Astrocyte (in vitro differentiated cells and primary cell): Measurements from ENCODE around the gene CGN. TPM values are rescaled to one million over a fixed set of nuclear protein-coding genes. Genes with fewer than 3 reads are reported as not detected.

Experiments used
- DNase-seq: peaks from one replicate; pipeline ENCODE4 v3.0.0-alpha.2; 2010; ENCODE audit warnings: low read depth
- FAIRE-seq: peaks from 2 replicates; lab custom pipeline; 2011; peaks lifted over from hg19 to GRCh38; lab: Jason Lieb, UNC
- H2AFZ ChIP-seq: 2 replicates; pipeline ENCODE4 v1.6.0; 2012; ENCODE audit warnings: low read depth, low read length, inconsistent platforms
- H3K27ac ChIP-seq: 2 replicates; pipeline ENCODE4 v1.5.1; 2011; ENCODE audit warnings: low read depth, low read length, inconsistent platforms
- H3K27me3 ChIP-seq: 2 replicates; pipeline ENCODE4 v1.6.0; 2011; ENCODE audit warnings: low read length, inconsistent platforms; ENCODE audit not compliant: insufficient read depth
- H3K36me3 ChIP-seq: 2 replicates; pipeline ENCODE4 v1.5.1; 2011; ENCODE audit warnings: low read length, inconsistent platforms; ENCODE audit not compliant: insufficient read depth
- H3K4me1 ChIP-seq: 2 replicates; pipeline ENCODE4 v1.5.1; 2011; ENCODE audit warnings: low read length, inconsistent platforms; ENCODE audit not compliant: insufficient read depth
- H3K4me2 ChIP-seq: 2 replicates; pipeline ENCODE4 v1.6.0; 2012; ENCODE audit warnings: low read length, inconsistent platforms
- H3K4me3 ChIP-seq: 2 replicates; pipeline ENCODE4 v1.5.1; 2011; ENCODE audit warnings: low read depth, mild to moderate bottlenecking, low read length, inconsistent platforms; ENCODE audit not compliant: insufficient read depth
- H3K79me2 ChIP-seq: 2 replicates; pipeline ENCODE4 v1.6.0; 2012; ENCODE audit warnings: mild to moderate bottlenecking, low read length, inconsistent platforms; ENCODE audit not compliant: insufficient read depth
- H3K9ac ChIP-seq: 2 replicates; pipeline ENCODE4 v1.6.0; 2012; ENCODE audit warnings: mild to moderate bottlenecking, low read length, inconsistent platforms
- H3K9me3 ChIP-seq: 2 replicates; pipeline ENCODE4 v1.5.1; 2012; ENCODE audit warnings: low read depth, mild to moderate bottlenecking, low read length, inconsistent platforms; ENCODE audit not compliant: insufficient read depth
- H4K20me1 ChIP-seq: 2 replicates; pipeline ENCODE4 v1.6.0; 2012; ENCODE audit warnings: low read length, inconsistent platforms; ENCODE audit not compliant: insufficient read depth
- H3K27ac Mint-ChIP-seq: one replicate; pipeline ENCODE4 v1.8.0; 2021; ENCODE audit warnings: mild to moderate bottlenecking, mixed read lengths; ENCODE audit not compliant: unreplicated experiment
- H3K27me3 Mint-ChIP-seq: one replicate; pipeline ENCODE4 v1.8.0; 2021; ENCODE audit warnings: low read depth, mixed read lengths; ENCODE audit not compliant: unreplicated experiment
- H3K36me3 Mint-ChIP-seq: one replicate; pipeline ENCODE4 v1.8.0; 2021; ENCODE audit warnings: low read depth, mixed read lengths; ENCODE audit not compliant: unreplicated experiment
- H3K4me1 Mint-ChIP-seq: one replicate; pipeline ENCODE4 v1.8.0; 2021; ENCODE audit warnings: low read depth, mixed read lengths; ENCODE audit not compliant: unreplicated experiment
- H3K4me3 Mint-ChIP-seq: one replicate; pipeline ENCODE4 v1.8.0; 2021; ENCODE audit warnings: mild to moderate bottlenecking, moderate library complexity, mixed read lengths; ENCODE audit not compliant: unreplicated experiment
- H3K9me3 Mint-ChIP-seq: one replicate; pipeline ENCODE4 v1.8.0; 2021; ENCODE audit warnings: mild to moderate bottlenecking, mixed read lengths; ENCODE audit not compliant: unreplicated experiment
- EZH2 ChIP-seq: IDR thresholded peaks from 2 replicates; pipeline ENCODE4 v1.6.1; 2012; ENCODE audit warnings: mild to moderate bottlenecking, low read length, inconsistent platforms; ENCODE audit not compliant: insufficient read depth
- total RNA-seq: library from RNA; stranded (reverse); gene quantifications from 2 replicates; pipeline ENCODE4 v1.2.1, GENCODE V29; 2021
- TF ChIP-seq, protein P1 (sequence below): IDR thresholded peaks from 2 replicates; pipeline ENCODE4 v1.5.1; 2011; ENCODE audit warnings: low read depth, mild to moderate bottlenecking, inconsistent platforms, low read length, moderate library complexity; ENCODE audit not compliant: insufficient read depth

Gene CGN
- total RNA-seq, 1 donor from 2014 or later = 8.9 TPM

- no peak overlapping the region for H3K4me3 Mint-ChIP-seq
- DNase-seq (no peak), FAIRE-seq (no peak)
- no peaks in the 10 kb centered on the region for H3K36me3 Mint-ChIP-seq
- Histone ChIP-seq H3K27ac (no peak overlapping the region), H3K4me3 (no peak overlapping the region), H3K4me2 (no peak overlapping the region), H3K79me2 (no peaks in the 10 kb centered on the region), H3K9ac (no peak overlapping the region), H3K9me3 (no peaks in the 10 kb centered on the region), H4K20me1 (no peaks in the 10 kb centered on the region), H2AFZ (no peak overlapping the region), H3K4me1 (peaks cover 19% of the 10 kb centered on the region), H3K27me3 (peaks cover 9% of the 10 kb centered on the region), H3K36me3 (no peaks in the 10 kb centered on the region)
- TF ChIP-seq, protein P1, sequence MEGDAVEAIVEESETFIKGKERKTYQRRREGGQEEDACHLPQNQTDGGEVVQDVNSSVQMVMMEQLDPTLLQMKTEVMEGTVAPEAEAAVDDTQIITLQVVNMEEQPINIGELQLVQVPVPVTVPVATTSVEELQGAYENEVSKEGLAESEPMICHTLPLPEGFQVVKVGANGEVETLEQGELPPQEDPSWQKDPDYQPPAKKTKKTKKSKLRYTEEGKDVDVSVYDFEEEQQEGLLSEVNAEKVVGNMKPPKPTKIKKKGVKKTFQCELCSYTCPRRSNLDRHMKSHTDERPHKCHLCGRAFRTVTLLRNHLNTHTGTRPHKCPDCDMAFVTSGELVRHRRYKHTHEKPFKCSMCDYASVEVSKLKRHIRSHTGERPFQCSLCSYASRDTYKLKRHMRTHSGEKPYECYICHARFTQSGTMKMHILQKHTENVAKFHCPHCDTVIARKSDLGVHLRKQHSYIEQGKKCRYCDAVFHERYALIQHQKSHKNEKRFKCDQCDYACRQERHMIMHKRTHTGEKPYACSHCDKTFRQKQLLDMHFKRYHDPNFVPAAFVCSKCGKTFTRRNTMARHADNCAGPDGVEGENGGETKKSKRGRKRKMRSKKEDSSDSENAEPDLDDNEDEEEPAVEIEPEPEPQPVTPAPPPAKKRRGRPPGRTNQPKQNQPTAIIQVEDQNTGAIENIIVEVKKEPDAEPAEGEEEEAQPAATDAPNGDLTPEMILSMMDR = no peak
- no peak for TF ChIP-seq EZH2
- H3K9me3 Mint-ChIP-seq = peaks cover 2% of the 10 kb centered on the region
- H3K4me1 Mint-ChIP-seq = peaks cover 28% of the 10 kb centered on the region
- no peaks in the 10 kb centered on the region for H3K27me3 Mint-ChIP-seq
- no peak overlapping the region for H3K27ac Mint-ChIP-seq
These were observed 4.1 kb downstream of the CGN start for GRCh38 chr1:151515265-151515664.

- Histone ChIP-seq H3K9ac (no peak overlapping the region), H3K79me2 (no peaks in the 10 kb centered on the region), H3K36me3 (no peaks in the 10 kb centered on the region), H3K4me3 (no peak overlapping the region), H4K20me1 (no peaks in the 10 kb centered on the region), H3K4me1 (peaks cover 13% of the 10 kb centered on the region), H3K27me3 (peaks cover 9% of the 10 kb centered on the region), H2AFZ (no peak overlapping the region), H3K27ac (no peak overlapping the region), H3K4me2 (no peak overlapping the region), H3K9me3 (no peaks in the 10 kb centered on the region)
- H3K27ac Mint-ChIP-seq = peak overlapping the region; percentile 75
- peaks cover 28% of the 10 kb centered on the region for H3K4me1 Mint-ChIP-seq
- no peak for DNase-seq
- H3K4me3 Mint-ChIP-seq = no peak overlapping the region
- FAIRE-seq = no peak
- no peaks in the 10 kb centered on the region for H3K9me3 Mint-ChIP-seq
- TF ChIP-seq, protein P1 = no peak
- TF ChIP-seq EZH2 = no peak
- no peaks in the 10 kb centered on the region for H3K27me3 Mint-ChIP-seq
- H3K36me3 Mint-ChIP-seq = no peaks in the 10 kb centered on the region
These were observed 4.9 kb downstream of the CGN start for GRCh38 chr1:151516031-151516511.

GRCh38 chr1:151518431-151518830 lies 7.2 kb downstream of the CGN start:
- H2AFZ ChIP-seq = no peak overlapping the region
- no peak overlapping the region for H3K27ac Mint-ChIP-seq
- no peaks in the 10 kb centered on the region for H3K36me3 ChIP-seq
- no peak overlapping the region for H3K27ac ChIP-seq
- H3K79me2 ChIP-seq = no peaks in the 10 kb centered on the region
- no peak overlapping the region for H3K4me2 ChIP-seq
- H4K20me1 ChIP-seq = no peaks in the 10 kb centered on the region
- no peak for DNase-seq
- H3K9me3 ChIP-seq = no peaks in the 10 kb centered on the region
- no peak overlapping the region for H3K4me3 ChIP-seq
- TF ChIP-seq EZH2 = no peak
- TF ChIP-seq, protein P1 = no peak
- H3K4me1 Mint-ChIP-seq = peaks cover 17% of the 10 kb centered on the region
- no peak for FAIRE-seq
- no peaks in the 10 kb centered on the region for H3K27me3 Mint-ChIP-seq
- no peak overlapping the region for H3K9ac ChIP-seq
- no peaks in the 10 kb centered on the region for H3K9me3 Mint-ChIP-seq
- H3K4me3 Mint-ChIP-seq = no peak overlapping the region
- peaks cover 4% of the 10 kb centered on the region for H3K4me1 ChIP-seq
- H3K27me3 ChIP-seq = no peaks in the 10 kb centered on the region
- peaks cover 2% of the 10 kb centered on the region for H3K36me3 Mint-ChIP-seq
